Cardiac septum (tissue), 1 donor: ENCODE results near the gene ZCCHC2. TPM values are rescaled to one million over a fixed set of nuclear protein-coding genes. Genes with fewer than 3 reads are reported as not detected.

ENCODE experiments used
- DNase-seq: peaks from one replicate; pipeline ENCODE4 v3.0.0-alpha.2; 2020; ENCODE audit warnings: low spot score
- intact Hi-C: fragments of 100-400 bp; cut with DNase I; formaldehyde crosslinking; loops from one replicate; pipeline ENCODE4 v1.14.0; 2022
- total RNA-seq: library from RNA; stranded (reverse); fragmentation: NEBNext Ultra II Directional; extraction: Animal tissue kit (Norgen Biotek cat#: 25700); gene quantifications from one replicate; pipeline ENCODE4 v1.2.1, GENCODE V29; 2021
- donor health status: DM: no; HTN: no; CAD: no.

ZCCHC2 gene
- total RNA-seq, 1 donor from 2014 or later = 19.1 TPM

DNA sequence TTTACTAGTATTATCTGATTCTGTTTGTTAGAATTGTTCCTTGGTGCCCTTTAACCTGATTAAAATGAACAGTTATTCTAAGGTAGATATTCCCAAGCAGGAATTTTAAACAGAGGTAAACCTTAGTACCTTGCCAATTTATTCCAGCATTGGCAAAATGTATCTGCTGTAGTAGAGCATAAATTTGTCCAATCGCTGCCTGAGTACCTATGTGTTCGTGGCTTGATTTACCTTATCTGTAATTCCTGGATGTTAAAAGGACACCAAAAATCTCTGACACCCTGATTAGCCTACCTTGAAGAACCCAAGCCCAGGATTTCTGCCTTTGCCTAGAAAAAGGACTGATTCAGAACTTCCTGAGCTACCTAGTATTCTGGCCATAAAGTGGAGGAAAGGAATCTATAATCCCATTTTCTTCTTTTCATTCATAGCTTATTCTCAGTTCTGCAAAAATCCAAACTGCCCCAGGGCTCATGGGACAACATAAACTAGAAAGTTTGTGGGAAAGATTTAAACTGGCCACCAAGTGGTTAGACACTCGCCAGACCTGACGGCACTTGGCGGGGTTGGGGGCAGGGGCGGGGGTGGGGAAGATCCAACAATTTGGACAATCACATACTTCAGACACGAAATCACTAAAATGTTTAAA lies 16.2 kb upstream of the ZCCHC2 start:
- intact Hi-C loops = no loop called here
- DNase-seq = no peak

DNA sequence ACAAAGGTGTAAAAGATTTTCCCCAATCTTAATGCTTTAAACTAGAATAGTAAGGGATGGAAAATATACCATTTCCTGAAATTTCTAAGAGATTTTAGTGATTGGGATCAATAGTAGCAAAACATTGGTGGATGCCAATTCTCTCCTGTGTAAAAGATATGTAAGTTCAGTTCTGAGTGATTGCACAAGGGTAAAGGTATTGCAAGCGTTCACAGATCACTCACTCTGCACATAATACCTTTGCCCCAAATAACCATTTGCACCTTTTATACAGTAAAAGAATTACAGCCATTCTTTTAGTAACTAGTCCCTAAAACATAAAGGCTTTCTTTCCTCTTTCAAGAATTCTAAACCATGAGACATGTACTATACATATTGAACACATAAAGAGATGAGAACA lies 13.0 kb upstream of the ZCCHC2 start:
- intact Hi-C loops = no loop called here

DNA sequence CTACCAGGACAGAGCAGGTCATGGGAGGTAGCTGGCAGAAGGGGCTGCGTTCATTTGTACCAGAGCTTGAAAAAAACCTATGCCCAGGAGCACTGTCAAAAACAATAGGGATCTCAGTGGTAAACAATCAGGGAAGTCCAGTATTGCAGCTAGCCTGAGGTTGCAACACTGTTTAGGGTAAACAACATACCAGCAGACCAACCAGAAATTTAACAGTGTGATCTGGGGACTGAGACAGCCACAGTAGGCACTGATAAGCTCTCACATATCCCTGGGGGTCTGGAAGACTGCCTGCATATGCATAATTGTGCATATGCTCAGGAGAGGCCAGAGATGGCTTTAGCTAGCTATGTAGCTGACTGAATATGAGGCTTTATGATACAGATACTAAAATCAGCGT lies 12.0 kb upstream of the ZCCHC2 start:
- no peak for DNase-seq
- intact Hi-C loops = no loop called here

More for the DNA sequence above, 13.0 kb upstream of the ZCCHC2 start:
- no peak for DNase-seq

DNA sequence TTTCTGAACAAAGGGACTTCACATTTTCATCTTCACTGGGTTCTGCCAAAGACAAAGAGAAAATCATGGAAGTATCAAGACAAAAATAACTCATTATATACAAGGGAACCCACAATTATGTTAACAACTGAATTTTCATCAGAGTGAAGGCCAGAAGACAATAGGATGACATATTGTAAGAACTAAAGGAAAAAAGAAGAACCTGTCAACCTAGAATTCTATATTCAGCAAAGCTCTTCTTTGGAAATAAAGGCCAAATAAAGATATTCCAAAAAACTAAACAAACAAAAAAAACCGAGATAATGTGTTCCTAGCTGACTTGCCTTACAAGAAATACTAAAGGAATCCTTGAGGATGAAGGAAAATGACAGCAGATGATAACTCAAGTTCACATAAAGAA lies 10.3 kb upstream of the ZCCHC2 start:
- intact Hi-C loops = no loop called here

DNA sequence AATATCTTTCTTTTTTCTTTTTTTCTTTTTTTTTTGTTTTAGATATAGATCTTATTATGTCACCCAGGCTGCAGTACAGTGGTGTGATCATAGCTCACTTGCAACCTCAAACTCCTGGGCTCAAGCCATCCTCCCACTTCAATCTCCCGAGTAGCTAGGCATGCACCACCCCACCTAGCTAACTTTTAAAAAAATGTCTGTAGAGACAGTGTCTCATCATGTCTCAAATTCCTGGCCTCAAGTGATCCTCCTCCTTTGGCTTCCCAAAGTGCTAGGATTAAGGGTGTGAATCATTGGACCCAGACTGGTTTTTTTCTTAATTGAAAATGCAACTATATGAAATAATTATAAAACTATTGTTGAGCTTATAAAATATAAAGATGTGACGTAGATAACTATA lies 9.8 kb upstream of the ZCCHC2 start:
- intact Hi-C loops = no loop called here

More for the DNA sequence above, 10.3 kb upstream of the ZCCHC2 start:
- no peak for DNase-seq

DNA sequence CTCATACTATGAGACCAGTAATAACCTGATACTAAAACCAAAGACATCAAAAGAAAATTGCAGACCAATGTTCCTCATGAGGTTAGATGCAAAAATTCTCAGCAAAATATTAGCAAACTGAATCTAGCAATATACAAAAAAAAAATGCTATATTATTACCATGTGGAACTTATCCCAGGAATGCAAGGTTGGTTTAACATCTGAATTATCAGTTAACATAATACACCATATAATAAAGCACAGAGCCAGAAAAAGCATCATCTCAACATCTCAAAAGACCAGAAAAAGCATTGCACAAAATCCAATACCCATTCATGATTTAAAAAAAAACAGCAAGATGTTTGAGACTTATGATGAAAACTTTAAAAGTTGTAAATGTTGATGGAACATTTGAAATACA lies 8.3 kb upstream of the ZCCHC2 start:
- intact Hi-C loops = no loop called here
- DNase-seq = no peak

More for the DNA sequence above, 9.8 kb upstream of the ZCCHC2 start:
- DNase-seq = no peak

DNA sequence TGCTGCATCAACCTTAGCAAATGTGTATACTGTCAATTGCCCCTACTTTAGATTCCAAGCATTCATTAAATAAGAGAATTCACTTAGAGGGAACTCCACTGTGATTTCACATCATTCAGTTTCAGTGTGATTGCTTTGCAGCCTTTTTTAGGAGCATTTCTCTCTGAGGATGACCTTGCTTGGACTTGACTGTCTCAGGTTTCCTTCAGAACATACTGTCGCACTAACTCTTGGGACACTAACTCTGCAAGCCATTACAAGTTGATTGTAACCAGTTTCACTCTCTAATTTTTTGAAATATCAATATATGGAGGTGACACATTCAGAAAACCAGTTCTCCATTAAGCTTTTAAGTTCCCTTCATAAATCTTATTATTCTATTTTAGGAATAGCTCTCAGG lies 6.6 kb upstream of the ZCCHC2 start:
- DNase-seq = no peak
- intact Hi-C loops = no loop called here

DNA sequence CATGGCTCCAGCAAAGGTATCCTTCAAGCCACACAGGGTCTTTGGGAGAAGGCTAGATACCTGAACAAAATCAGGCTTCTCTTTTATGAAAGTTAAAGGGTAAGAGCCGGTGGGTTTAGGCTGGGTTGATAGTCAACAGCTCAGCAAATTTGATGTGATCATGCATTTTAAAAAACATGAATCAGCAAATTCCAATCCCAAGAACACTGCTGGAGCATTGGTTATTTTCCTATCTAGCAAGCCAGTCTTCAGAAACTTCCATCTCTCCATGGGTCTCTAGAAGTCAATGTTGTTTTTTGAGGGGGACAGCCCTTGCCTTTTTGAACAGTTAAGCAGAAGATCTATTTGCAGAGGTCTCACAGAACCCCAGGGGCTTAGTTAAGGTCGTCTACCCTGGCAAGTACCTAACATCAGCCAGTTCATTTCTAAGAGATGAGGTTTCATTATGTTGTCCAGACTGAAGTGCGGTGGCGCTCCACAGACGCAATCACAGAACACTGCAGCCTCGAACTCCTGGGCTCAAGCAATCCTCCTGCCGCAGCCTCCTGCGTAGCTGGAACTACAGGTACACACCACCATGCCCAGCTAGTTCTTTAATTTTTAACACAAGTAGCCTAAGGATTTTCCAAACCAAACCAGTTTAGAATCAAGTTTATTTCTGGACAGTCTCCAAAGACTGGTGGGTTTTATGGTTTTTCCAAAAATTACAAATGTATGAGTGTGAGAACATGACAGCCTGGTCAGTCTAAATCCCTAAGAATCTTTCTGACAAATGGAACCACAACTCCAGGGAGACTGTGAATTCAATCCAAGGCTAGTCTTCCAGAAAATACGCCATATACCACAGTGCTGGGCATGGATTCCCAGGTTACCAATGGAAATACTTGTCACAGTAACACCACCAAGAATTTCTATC lies 4.1 kb upstream of the ZCCHC2 start:
- intact Hi-C loops = no loop called here
- DNase-seq = no peak

DNA sequence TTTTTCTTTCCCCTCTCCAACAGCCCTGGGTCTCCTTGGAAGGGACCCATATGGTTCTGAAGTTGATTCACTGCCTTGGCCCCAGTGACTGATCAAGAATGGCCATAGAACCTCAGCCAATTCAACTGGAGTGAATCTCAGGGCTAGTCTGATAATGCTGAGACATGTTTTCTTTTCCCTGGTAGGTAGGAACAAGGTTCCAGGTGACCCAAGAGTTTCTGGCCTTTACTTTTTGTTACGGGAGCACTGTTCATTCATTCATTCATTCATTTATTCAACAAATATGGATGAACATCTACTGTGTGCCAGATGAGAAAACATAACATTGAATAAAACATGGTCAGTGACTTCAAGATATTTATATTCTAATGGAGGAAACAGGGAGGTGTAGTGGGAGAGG lies 3.1 kb upstream of the ZCCHC2 start:
- intact Hi-C loops = loop anchor here (10.0 kb wide), 1 partner anchor 335 kb away; the partner anchor contains the start of genes PIGN and RELCH
- DNase-seq = no peak

DNA sequence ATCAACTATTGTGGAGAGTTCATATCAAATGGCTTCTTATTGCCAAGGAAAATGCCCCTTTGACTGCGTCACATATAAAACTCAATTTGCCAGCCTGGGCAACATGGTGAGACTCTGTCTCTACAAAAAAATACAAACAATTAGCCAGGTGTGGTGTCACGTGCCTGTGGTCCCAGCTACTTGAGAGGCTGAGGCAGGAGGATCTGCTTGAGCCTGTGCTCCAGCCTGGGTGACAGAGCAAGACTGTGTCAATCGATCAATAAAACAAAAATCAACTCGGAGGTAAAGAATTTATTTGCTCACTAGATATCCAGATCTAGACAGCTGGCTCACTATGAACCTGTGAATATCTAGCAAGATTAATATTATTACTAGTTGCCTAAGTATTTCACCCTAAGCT lies 1.7 kb upstream of the ZCCHC2 start:
- intact Hi-C loops = loop anchor here (10.0 kb wide), 1 partner anchor 336 kb away; the partner anchor contains the start of genes PIGN and RELCH

DNA sequence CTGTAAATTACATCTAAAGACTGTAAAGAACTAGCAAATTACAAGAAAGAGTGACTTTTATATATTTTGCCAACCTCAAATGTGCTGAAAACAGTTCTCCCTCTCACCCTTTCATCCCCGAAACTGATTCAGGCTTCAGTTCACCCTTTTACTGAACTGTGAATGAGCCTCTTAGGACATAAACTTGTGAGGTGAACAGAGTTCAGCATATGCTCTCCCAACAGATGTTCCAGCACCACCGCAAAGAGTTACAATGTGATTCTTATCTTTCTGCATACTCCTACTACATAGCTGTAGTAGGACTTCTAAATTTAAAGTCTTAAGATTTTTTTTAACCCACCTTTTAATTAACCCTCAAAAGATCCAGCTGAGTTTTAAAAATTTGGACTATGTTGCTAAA lies 1.2 kb upstream of the ZCCHC2 start:
- intact Hi-C loops = loop anchor here (10.0 kb wide), 1 partner anchor 337 kb away; the partner anchor contains the start of genes PIGN and RELCH
- no peak for DNase-seq

More for the DNA sequence above, 1.7 kb upstream of the ZCCHC2 start:
- no peak for DNase-seq

DNA sequence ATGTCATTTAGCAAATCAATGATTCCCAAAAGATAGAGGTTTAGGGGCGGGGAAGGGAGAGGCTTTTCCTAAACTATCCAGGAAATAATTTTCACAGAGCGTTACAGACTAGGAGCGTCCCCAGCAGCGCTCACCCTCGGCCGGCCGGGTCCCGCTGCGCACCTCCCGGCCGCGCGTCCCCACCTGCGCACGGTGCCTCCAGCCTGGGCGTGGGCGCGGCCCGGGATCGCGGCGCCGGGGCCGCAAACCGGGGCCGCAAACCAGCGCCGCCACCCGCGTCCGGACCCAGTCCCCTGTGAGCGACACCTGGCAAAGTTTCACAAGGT lies 684 bp upstream of the ZCCHC2 start:
- DNase-seq = no peak
- intact Hi-C loops = loop anchor here (10.0 kb wide), 1 partner anchor 337 kb away; the partner anchor contains the start of genes PIGN and RELCH

DNA sequence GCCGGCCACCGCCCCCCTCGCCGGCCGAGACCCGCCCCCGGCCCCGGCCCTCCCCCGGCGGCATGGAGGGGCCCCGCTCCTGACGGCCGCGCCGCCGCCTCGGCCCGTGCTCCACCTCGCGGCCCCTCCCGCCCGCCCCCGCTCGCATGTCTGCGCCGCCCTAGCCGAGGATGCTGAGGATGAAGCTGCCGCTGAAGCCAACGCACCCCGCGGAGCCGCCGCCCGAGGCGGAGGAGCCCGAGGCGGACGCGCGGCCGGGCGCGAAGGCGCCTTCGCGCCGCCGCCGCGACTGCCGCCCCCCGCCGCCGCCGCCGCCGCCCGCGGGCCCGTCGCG lies 397 bp downstream of the ZCCHC2 start:
- intact Hi-C loops = loop anchor here (10.0 kb wide), 1 partner anchor 338 kb away; the partner anchor contains the start of genes PIGN and RELCH

DNA sequence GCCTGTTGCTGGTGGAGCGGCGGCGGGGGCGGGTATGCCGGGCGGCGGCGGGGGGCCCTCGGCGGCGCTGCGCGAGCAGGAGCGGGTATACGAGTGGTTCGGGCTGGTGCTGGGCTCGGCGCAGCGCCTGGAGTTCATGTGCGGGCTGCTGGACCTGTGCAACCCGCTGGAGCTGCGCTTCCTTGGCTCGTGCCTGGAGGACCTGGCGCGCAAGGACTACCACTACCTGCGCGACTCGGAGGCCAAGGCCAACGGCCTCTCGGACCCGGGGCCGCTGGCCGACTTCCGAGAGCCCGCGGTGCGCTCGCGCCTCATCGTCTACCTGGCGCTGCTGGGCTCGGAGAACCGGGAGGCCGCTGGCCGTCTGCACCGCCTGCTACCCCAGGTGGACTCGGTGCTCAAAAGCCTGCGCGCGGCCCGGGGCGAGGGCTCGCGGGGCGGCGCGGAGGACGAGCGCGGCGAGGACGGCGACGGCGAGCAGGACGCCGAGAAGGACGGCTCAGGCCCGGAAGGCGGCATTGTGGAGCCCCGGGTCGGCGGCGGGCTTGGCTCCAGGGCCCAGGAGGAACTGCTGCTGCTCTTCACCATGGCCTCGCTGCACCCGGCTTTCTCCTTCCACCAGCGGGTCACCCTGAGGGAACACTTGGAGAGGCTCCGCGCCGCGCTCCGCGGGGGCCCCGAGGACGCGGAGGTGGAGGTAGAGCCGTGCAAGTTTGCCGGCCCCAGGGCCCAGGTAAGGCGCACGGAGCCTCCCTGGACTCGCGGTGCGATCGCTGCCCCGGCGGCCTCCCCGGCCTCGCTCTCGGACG lies 1.0 kb downstream of the ZCCHC2 start:
- peak; percentile 79 for DNase-seq
- intact Hi-C loops = loop anchor here (10.0 kb wide), 1 partner anchor 339 kb away; the partner anchor contains the start of genes PIGN and RELCH

More for the DNA sequence above, 397 bp downstream of the ZCCHC2 start:
- no peak for DNase-seq

DNA sequence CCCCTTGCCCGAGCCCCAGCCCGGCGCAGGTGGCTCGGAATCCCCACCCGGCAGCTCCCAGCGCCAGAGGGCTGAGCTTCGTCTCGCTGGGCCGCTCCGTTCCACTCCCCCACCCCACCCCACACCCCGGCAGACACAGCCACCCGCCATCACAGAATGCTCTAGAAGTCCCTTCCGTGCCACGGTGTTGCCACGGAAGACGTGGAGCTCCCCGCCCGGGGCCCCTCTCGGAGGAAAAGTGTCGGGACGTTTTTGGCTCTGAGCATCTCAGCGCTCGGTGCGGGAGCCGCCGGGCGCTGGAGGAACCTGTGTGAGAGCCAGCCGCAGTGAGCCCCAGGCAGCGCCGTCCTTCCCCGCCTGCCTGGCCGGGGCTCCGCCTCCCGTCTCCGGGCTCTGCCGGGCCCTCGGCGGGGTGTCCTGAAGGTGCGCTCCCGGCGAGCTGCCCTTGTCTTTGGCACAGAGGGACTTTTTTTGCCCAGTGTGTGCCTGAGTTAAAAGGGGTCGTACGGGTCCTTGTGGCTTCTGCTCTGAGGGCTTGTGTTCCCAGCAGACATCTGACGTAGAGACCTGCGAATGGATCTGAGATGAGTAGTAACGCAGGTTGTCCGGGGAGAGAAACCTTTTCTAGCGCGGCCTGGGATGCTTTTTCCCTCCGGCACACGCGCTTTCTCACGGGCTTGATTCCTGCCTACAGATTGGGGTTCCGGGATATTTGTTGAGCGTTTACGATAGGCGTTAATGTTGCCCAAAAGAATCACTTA lies 1.8 kb downstream of the ZCCHC2 start:
- peak; percentile 86 for DNase-seq

DNA sequence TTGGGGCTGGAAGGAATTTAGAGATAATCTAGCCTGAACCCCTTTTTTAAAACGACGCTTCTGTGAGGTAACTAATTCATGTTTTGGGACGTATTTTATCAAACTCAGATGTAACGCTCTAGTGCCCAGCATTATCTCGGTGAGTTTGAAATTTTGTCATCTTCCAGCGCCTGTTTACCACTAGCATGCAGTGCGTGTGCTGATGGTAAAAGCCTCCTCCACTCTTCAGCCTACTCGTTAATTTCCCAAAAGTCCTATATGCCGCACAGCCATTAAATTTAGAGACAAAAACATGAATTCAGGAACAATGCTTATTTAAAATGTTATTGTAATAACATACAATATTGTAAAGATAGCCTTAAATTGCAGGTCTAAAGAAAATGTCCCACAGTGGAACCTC lies 2.8 kb downstream of the ZCCHC2 start:
- no peak for DNase-seq
- intact Hi-C loops = loop anchor here (1.0 to 10.0 kb wide), 3 partner anchors 100 to 341 kb away; partner anchors contain the start of genes PHLPP1, PIGN and RELCH

More for the DNA sequence above, 1.8 kb downstream of the ZCCHC2 start:
- intact Hi-C loops = loop anchor here (10.0 kb wide), 1 partner anchor 340 kb away; the partner anchor contains the start of genes PIGN and RELCH

DNA sequence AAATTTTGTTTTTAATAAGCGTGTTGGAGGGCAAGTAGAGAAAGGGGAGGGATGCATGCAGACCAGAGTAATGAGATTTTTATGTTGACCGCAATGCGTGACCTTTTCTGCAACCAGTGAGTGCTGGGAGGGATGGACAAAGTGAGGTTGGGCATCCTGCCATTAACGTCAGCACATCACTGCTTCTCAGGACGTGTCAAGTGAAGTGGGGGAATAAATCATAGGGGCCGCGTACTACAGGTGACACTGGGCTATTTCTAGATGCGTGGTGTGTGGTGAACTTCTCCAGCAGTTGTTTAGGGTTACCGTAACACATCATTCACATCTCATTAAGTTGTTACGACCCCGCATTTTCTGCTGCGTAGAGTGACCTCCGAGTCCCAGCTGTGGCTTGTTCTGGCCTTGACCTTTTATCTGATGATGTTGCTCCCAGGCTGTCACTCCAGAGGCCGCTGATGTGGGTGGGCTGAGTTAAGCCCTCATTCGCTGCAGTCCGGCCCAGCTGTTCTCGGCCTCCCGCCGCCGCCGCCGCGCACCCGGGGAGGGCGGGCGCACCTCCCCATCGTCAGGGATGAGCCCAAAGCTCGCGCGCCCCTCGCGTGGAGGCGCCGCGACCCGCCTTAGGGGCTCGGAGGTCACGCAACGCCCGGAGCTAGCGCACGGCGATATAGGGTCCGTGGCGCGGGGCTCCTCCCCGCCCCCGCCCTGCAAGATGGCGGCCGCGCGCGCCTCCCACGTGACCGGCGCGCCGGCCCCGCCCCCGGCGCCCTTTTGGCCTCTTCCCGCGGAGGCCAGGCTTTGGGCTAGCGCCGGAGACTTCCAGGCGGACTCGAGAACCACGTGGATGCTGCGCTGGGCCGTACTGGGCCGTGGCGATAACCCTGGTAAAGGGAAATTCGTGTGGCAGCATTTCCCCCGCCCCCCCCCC lies 3.5 kb downstream of the ZCCHC2 start:
- DNase-seq = peak; percentile 93
- intact Hi-C loops = loop anchor here (1.0 to 10.0 kb wide), 3 partner anchors 101 to 342 kb away; partner anchors contain the start of genes PHLPP1, PIGN and RELCH

DNA sequence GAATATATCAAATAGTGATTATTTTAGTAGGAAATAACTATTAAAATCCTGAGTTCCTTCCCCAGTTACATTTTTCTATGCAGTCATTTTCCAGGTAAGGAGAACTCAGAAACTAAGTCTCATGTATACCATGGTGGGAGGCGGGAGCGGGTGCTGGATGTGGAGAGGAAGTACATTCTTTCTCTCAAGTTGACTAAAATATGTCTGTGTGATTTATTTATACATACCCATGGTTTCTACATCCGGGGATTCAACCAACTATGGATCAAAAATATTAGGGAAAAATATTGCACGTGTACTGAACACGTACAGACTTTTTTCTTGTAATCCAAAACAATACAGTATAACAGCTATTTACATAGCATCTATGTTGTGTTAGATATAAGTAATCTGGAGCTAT lies 6.8 kb downstream of the ZCCHC2 start:
- no peak for DNase-seq
- intact Hi-C loops = loop anchor here (10.0 kb wide), 1 partner anchor 345 kb away; the partner anchor contains the start of genes PIGN and RELCH
